WTC11 (cell line): ENCODE results near the gene TNIP3. TPM values are rescaled to one million over a fixed set of nuclear protein-coding genes. Genes with fewer than 3 reads are reported as not detected.

ENCODE experiments used
- ATAC-seq: fragments of 200-7000 bp; cut with Tn5 transposase; 2 replicates; pipeline ENCODE4 v1.10.0; 2021; ENCODE audit warnings: mild to moderate bottlenecking, moderate library complexity
- CTCF ChIA-PET: fragments of 300-600 bp; sonication (Branson Sonifier 250); formaldehyde crosslinking; loops from one replicate; lab custom pipeline; 2021; ENCODE audit warnings: antibody characterized with exemption; lab: Charles Lee
- POLR2A ChIA-PET: fragments of 350-600 bp; sonication (Branson Sonifier 250); formaldehyde crosslinking; loops from one replicate; lab custom pipeline; 2021; ENCODE audit warnings: antibody characterized with exemption; lab: Charles Lee
- DNase-seq: peaks from one replicate; pipeline ENCODE4 v3.0.0; 2021; ENCODE audit warnings: low spot score
- H3K27ac Mint-ChIP-seq: 2 replicates; pipeline ENCODE4 v1.8.0; 2021; ENCODE audit warnings: mixed read lengths
- H3K27me3 Mint-ChIP-seq: 2 replicates; pipeline ENCODE4 v1.8.0; 2021; ENCODE audit warnings: low read depth, mild to moderate bottlenecking, moderate library complexity, mixed read lengths
- H3K36me3 Mint-ChIP-seq: 2 replicates; pipeline ENCODE4 v1.8.0; 2021; ENCODE audit warnings: mixed read lengths
- H3K4me1 Mint-ChIP-seq: 2 replicates; pipeline ENCODE4 v1.8.0; 2022; ENCODE audit warnings: mixed read lengths
- H3K4me3 Mint-ChIP-seq: 2 replicates; pipeline ENCODE4 v1.8.0; 2021; ENCODE audit warnings: mild to moderate bottlenecking, moderate library complexity, mixed read lengths
- H3K9me3 Mint-ChIP-seq: 2 replicates; pipeline ENCODE4 v1.8.0; 2021; ENCODE audit warnings: mixed read lengths
- JAZF1 ChIP-seq: fragments of 250-450 bp; sonication (Bioruptor Pico); IDR thresholded peaks from 2 replicates; pipeline ENCODE4 v1.9.0; 2021; ENCODE audit warnings: moderate library complexity, mild to moderate bottlenecking, inconsistent platforms
- ZNF263 ChIP-seq: sonication (generic); formaldehyde crosslinking; IDR thresholded peaks from 2 replicates; pipeline ENCODE4 v1.8.1; 2022; ENCODE audit warnings: low read depth, mild to moderate bottlenecking, moderate library complexity, missing genetic modification reagents
- ZNF671 ChIP-seq: fragments of 250-450 bp; sonication (Bioruptor Pico); IDR thresholded peaks from 2 replicates; pipeline ENCODE4 v1.8.0; 2021; ENCODE audit warnings: mild to moderate bottlenecking
- total RNA-seq: library from RNA; stranded (reverse); gene quantifications from 3 replicates; pipeline ENCODE4 v1.2.3, GENCODE V29; 2021
- TF ChIP-seq, protein P1 (sequence below): sonication (generic); formaldehyde crosslinking; IDR thresholded peaks from 2 replicates; pipeline ENCODE4 v1.8.0; 2023; ENCODE audit warnings: mild to moderate bottlenecking, missing genetic modification reagents
- TF ChIP-seq, protein P2 (sequence below): sonication (generic); formaldehyde crosslinking; IDR thresholded peaks from 2 replicates; pipeline ENCODE4 v1.8.1; 2022; ENCODE audit warnings: low read depth, missing genetic modification reagents, borderline replicate concordance
- TF ChIP-seq, protein P3 (sequence below): fragments of 250-450 bp; sonication (Bioruptor Pico); IDR thresholded peaks from 2 replicates; pipeline ENCODE4 v1.8.0; 2021; ENCODE audit warnings: mild to moderate bottlenecking
- TF ChIP-seq, protein P4 (sequence below): fragments of 250-450 bp; sonication (Bioruptor Pico); IDR thresholded peaks from 2 replicates; pipeline ENCODE4 v1.9.0; 2021; ENCODE audit warnings: mild to moderate bottlenecking
- TF ChIP-seq, protein P5 (sequence below): sonication (generic); formaldehyde crosslinking; IDR thresholded peaks from 2 replicates; pipeline ENCODE4 v1.8.0; 2022; ENCODE audit warnings: mild to moderate bottlenecking, missing genetic modification reagents
- TF ChIP-seq, protein P6 (sequence below): sonication (generic); formaldehyde crosslinking; IDR thresholded peaks from 2 replicates; pipeline ENCODE4 v1.8.1; 2023; ENCODE audit warnings: mild to moderate bottlenecking, missing genetic modification reagents

TNIP3 gene
- total RNA-seq, 1 experiment from 2014 or later: not detected

DNA sequence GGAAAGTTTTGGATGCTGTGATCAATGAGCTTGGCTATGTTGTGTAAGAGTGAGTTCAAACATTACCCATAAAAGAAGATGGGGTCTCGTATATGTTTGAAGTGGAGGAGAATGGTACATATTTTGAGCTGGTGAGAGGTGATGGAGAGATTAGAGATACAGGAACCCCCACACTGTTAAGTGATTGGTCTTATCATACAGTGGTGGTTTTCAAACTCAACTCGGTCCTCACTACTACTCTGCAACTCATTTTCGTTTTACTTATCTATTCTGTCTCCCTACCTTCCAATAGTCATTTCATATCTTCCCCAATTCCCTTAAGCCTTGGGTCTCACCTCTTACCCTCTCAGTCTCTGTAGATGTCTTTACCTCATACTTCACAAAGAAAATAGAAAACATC, 16.4 kb upstream of the TNIP3 start:
- peaks cover 31% of the 10 kb centered on the region for H3K4me1 Mint-ChIP-seq
- ATAC-seq (no peak), DNase-seq (no peak)
- H3K36me3 Mint-ChIP-seq: peaks cover 9% of the 10 kb centered on the region
- no peaks in the 10 kb centered on the region; the same call in 1 of the 2 replicates for H3K27me3 Mint-ChIP-seq
- no peak overlapping the region for H3K4me3 Mint-ChIP-seq
- H3K27ac Mint-ChIP-seq: no peak overlapping the region
- TF ChIP-seq, protein P1, sequence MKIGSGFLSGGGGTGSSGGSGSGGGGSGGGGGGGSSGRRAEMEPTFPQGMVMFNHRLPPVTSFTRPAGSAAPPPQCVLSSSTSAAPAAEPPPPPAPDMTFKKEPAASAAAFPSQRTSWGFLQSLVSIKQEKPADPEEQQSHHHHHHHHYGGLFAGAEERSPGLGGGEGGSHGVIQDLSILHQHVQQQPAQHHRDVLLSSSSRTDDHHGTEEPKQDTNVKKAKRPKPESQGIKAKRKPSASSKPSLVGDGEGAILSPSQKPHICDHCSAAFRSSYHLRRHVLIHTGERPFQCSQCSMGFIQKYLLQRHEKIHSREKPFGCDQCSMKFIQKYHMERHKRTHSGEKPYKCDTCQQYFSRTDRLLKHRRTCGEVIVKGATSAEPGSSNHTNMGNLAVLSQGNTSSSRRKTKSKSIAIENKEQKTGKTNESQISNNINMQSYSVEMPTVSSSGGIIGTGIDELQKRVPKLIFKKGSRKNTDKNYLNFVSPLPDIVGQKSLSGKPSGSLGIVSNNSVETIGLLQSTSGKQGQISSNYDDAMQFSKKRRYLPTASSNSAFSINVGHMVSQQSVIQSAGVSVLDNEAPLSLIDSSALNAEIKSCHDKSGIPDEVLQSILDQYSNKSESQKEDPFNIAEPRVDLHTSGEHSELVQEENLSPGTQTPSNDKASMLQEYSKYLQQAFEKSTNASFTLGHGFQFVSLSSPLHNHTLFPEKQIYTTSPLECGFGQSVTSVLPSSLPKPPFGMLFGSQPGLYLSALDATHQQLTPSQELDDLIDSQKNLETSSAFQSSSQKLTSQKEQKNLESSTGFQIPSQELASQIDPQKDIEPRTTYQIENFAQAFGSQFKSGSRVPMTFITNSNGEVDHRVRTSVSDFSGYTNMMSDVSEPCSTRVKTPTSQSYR (CRISPR knock-in tag): no peak
- TF ChIP-seq, protein P2, sequence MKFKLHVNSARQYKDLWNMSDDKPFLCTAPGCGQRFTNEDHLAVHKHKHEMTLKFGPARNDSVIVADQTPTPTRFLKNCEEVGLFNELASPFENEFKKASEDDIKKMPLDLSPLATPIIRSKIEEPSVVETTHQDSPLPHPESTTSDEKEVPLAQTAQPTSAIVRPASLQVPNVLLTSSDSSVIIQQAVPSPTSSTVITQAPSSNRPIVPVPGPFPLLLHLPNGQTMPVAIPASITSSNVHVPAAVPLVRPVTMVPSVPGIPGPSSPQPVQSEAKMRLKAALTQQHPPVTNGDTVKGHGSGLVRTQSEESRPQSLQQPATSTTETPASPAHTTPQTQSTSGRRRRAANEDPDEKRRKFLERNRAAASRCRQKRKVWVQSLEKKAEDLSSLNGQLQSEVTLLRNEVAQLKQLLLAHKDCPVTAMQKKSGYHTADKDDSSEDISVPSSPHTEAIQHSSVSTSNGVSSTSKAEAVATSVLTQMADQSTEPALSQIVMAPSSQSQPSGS (CRISPR knock-in tag): no peak
- TF ChIP-seq, protein P3, sequence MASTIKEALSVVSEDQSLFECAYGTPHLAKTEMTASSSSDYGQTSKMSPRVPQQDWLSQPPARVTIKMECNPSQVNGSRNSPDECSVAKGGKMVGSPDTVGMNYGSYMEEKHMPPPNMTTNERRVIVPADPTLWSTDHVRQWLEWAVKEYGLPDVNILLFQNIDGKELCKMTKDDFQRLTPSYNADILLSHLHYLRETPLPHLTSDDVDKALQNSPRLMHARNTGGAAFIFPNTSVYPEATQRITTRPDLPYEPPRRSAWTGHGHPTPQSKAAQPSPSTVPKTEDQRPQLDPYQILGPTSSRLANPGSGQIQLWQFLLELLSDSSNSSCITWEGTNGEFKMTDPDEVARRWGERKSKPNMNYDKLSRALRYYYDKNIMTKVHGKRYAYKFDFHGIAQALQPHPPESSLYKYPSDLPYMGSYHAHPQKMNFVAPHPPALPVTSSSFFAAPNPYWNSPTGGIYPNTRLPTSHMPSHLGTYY (CRISPR knock-in tag): no peak
- TF ChIP-seq, protein P4, sequence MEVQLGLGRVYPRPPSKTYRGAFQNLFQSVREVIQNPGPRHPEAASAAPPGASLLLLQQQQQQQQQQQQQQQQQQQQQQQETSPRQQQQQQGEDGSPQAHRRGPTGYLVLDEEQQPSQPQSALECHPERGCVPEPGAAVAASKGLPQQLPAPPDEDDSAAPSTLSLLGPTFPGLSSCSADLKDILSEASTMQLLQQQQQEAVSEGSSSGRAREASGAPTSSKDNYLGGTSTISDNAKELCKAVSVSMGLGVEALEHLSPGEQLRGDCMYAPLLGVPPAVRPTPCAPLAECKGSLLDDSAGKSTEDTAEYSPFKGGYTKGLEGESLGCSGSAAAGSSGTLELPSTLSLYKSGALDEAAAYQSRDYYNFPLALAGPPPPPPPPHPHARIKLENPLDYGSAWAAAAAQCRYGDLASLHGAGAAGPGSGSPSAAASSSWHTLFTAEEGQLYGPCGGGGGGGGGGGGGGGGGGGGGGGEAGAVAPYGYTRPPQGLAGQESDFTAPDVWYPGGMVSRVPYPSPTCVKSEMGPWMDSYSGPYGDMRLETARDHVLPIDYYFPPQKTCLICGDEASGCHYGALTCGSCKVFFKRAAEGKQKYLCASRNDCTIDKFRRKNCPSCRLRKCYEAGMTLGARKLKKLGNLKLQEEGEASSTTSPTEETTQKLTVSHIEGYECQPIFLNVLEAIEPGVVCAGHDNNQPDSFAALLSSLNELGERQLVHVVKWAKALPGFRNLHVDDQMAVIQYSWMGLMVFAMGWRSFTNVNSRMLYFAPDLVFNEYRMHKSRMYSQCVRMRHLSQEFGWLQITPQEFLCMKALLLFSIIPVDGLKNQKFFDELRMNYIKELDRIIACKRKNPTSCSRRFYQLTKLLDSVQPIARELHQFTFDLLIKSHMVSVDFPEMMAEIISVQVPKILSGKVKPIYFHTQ (CRISPR knock-in tag): no peak
- TF ChIP-seq ZNF671 (CRISPR knock-in tag): no peak
- CTCF ChIA-PET: no interaction called here
- H3K9me3 Mint-ChIP-seq: peaks cover 13% of the 10 kb centered on the region
- POLR2A ChIA-PET: no interaction called here

DNA sequence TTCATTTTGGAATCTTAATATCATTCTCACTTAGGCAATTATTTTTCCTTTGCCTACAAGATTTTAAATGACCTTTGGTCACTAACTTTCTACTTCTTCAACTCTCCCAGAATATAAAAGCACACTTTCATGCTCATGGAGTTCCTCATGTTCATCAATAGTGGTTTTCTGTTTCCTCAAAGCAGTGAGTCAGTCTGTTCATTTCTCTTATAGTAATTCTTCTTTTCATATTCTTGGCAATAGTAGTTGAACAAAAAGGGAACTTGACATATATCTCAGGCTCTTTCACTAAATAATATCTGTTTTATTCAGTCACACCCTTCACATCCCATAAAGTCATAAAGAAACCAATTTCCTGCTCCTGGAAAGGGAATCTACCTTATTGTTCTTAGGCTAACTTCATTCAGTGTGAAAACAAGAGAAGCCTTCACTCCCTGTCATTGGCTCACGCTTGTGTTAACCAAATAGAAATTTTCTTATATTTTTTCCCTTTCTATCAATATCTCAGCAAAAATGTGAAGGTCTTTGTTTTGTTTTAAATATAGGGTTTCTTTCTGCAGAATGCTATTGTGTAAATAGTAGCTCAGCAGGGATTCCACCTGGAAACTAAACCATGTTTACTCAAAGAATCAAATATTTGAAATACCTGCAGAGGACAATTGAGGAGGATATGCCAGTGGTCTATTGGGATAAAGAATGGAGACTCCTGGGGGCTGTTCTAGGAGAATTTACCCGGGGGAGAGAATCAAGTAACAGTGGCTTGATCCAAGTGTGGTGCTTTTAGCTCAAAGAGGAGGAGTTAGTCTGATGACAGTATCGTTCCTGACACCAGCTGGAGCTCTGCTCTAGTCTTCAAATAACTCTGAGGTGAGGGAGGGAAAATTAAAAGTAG, 13.4 kb upstream of the TNIP3 start:
- ChIA-PET POLR2A (no interaction called here), CTCF (interaction anchor here (0.7 to 2.3 kb wide), 3 partner anchors 15 to 75 kb away, joined by 3 to 24 read pairs (median 5); no protein-coding TSS in a partner anchor)
- Mint-ChIP-seq H3K4me1 (peaks cover 26% of the 10 kb centered on the region), H3K9me3 (peaks cover 3% of the 10 kb centered on the region; the same call in 1 of the 2 replicates), H3K4me3 (no peak overlapping the region), H3K27me3 (no peaks in the 10 kb centered on the region; the same call in 1 of the 2 replicates), H3K36me3 (no peaks in the 10 kb centered on the region), H3K27ac (no peak overlapping the region; the same call in 1 of the 2 replicates)
- TF ChIP-seq, protein P5, sequence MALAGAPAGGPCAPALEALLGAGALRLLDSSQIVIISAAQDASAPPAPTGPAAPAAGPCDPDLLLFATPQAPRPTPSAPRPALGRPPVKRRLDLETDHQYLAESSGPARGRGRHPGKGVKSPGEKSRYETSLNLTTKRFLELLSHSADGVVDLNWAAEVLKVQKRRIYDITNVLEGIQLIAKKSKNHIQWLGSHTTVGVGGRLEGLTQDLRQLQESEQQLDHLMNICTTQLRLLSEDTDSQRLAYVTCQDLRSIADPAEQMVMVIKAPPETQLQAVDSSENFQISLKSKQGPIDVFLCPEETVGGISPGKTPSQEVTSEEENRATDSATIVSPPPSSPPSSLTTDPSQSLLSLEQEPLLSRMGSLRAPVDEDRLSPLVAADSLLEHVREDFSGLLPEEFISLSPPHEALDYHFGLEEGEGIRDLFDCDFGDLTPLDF (CRISPR knock-in tag): no peak
- TF ChIP-seq, protein P6, sequence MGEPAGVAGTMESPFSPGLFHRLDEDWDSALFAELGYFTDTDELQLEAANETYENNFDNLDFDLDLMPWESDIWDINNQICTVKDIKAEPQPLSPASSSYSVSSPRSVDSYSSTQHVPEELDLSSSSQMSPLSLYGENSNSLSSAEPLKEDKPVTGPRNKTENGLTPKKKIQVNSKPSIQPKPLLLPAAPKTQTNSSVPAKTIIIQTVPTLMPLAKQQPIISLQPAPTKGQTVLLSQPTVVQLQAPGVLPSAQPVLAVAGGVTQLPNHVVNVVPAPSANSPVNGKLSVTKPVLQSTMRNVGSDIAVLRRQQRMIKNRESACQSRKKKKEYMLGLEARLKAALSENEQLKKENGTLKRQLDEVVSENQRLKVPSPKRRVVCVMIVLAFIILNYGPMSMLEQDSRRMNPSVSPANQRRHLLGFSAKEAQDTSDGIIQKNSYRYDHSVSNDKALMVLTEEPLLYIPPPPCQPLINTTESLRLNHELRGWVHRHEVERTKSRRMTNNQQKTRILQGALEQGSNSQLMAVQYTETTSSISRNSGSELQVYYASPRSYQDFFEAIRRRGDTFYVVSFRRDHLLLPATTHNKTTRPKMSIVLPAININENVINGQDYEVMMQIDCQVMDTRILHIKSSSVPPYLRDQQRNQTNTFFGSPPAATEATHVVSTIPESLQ: no peak
- TF ChIP-seq JAZF1 (CRISPR knock-in tag): no peak
- no peak for TF ChIP-seq ZNF263 (CRISPR knock-in tag)
- ATAC-seq (peak; percentile 89), DNase-seq (no peak)
